HT-29 (cell line): ENCODE data around the gene NEDD4L. TPM values are rescaled to one million over a fixed set of nuclear protein-coding genes. Genes with fewer than 3 reads are reported as not detected.
"Not testable (repeated sequence)": the region's sequence is repeated elsewhere in the genome, so short reads cannot be mapped to it uniquely, and the experiment has no call there.

ENCODE experiments used
- DNase-seq: peaks from one replicate; pipeline ENCODE4 v3.0.0-alpha.2; 2015; ENCODE audit warnings: low spot score
- total RNA-seq: library from RNA; depleted of rRNA; stranded (reverse); fragments of >200 nt; shearing (Covaris generic); gene quantifications from 2 replicates; pipeline ENCODE4 v1.2.3, GENCODE V29; 2014

The NEDD4L gene
- total RNA-seq, 1 experiment from 2014 or later: 83.9 TPM

- DNase-seq: no peak
Measured at GRCh38 chr18:58026857-58027256, 17.2 kb upstream of the NEDD4L start.

GRCh38 chr18:58027341-58027740 is 16.7 kb upstream of the NEDD4L start:
- no peak for DNase-seq

GRCh38 chr18:58028109-58028784 is 15.8 kb upstream of the NEDD4L start:
- DNase-seq: no peak

GRCh38 chr18:58032233-58032632 is 11.8 kb upstream of the NEDD4L start:
- DNase-seq: no peak

GRCh38 chr18:58033216-58033615 is 10.8 kb upstream of the NEDD4L start:
- no peak for DNase-seq

GRCh38 chr18:58034370-58034769 is 9.7 kb upstream of the NEDD4L start:
- no peak for DNase-seq

GRCh38 chr18:58037163-58037562 is 6.9 kb upstream of the NEDD4L start:
- no peak for DNase-seq

GRCh38 chr18:58038063-58038462 is 6.0 kb upstream of the NEDD4L start:
- no peak for DNase-seq

- no peak for DNase-seq
Measured at GRCh38 chr18:58041633-58042032, 2.4 kb upstream of the NEDD4L start.

GRCh38 chr18:58042826-58043490 is 1.1 kb upstream of the NEDD4L start:
- no peak for DNase-seq

GRCh38 chr18:58044370-58045241 is 580 bp downstream of the NEDD4L start:
- no peak for DNase-seq

- peak; percentile 64 for DNase-seq
Measured at GRCh38 chr18:58045242-58046092, 1.4 kb downstream of the NEDD4L start.

GRCh38 chr18:58046093-58046793 is 2.2 kb downstream of the NEDD4L start:
- peak; percentile 19 for DNase-seq

- peak; percentile 16 for DNase-seq
Measured at GRCh38 chr18:58046794-58047555, 2.9 kb downstream of the NEDD4L start.

GRCh38 chr18:58047556-58047882 is 3.5 kb downstream of the NEDD4L start:
- no peak for DNase-seq

- no peak for DNase-seq
Measured at GRCh38 chr18:58048081-58048642, 4.1 kb downstream of the NEDD4L start.

GRCh38 chr18:58049000-58049688 is 5.1 kb downstream of the NEDD4L start:
- no peak for DNase-seq

- not testable (repeated sequence) for DNase-seq
Measured at GRCh38 chr18:58050963-58051362, 6.9 kb downstream of the NEDD4L start.

- DNase-seq: peak; percentile 7
Measured at GRCh38 chr18:58051765-58052460, 7.9 kb downstream of the NEDD4L start.
